ENCODE data around the gene STXBP1. TPM values are rescaled to one million over a fixed set of nuclear protein-coding genes. Genes with fewer than 3 reads are reported as not detected.
"Not testable (repeated sequence)": the region's sequence is repeated elsewhere in the genome, so short reads cannot be mapped to it uniquely, and the experiment has no call there.

The STXBP1 gene
- total RNA-seq, 1 donor from 2014 or later = 44.9 TPM

DNA sequence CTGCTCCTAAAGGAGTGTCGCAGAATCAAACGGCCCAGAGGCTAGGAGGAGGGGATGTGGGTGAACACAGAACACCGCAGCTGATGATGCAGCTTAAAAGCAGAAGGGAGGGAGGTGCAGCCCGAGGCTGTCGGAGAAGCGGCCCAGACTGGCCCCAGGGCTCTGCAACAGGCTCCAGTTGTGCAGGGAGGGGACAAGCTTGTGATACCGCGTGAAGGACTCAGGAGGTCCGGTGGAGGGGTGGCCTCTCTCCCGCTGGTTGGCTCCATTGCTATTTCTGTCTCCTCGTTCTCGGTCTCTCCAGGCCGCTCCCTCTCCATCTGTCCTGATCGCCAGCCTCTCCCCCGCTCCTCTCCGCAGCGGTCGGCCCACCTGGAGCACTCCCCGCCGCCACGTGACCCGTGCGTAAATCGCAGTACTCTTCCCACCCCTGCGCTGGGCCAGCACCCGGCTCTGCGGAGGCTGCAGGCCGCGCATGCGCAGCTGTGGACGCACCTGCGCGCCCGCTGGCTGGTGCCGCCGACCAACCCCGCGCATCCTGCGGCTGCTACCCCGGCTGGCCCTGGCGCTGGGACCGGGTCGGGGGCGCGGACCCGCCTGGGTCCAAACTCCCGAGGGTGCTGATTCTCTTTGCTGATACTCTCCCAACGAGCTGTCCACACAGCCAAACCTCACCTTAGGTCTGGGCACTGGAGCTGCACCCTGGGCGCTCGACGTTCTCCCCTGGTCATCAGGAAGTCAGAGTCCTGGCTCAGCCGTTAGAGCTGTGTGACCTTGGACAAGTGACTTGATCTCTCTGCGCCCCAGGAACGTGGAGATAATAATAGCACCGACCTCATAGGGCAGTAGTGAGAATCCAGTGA, 3.7 kb upstream of the STXBP1 start:
- DNase-seq (ENCODE audit: extremely low spot score, unreplicated experiment) = peak; percentile 86
- Mint-ChIP-seq H3K9me3 (ENCODE audit: unreplicated experiment) (no peaks in the 10 kb centered on the region), H3K4me1 (ENCODE audit: unreplicated experiment) (peaks cover 21% of the 10 kb centered on the region), H3K27ac (ENCODE audit: unreplicated experiment) (no peak overlapping the region), H3K27me3 (ENCODE audit: unreplicated experiment) (peaks cover 11% of the 10 kb centered on the region), H3K36me3 (ENCODE audit: unreplicated experiment) (no peaks in the 10 kb centered on the region), H3K4me3 (ENCODE audit: unreplicated experiment) (peak overlapping the region; percentile 70)
- no peak for TF ChIP-seq CTCF (IDR thresholded peaks at IDR 0.05)

- DNase-seq (ENCODE audit: extremely low spot score, unreplicated experiment) = no peak
- no peaks in the 10 kb centered on the region for H3K36me3 Mint-ChIP-seq (ENCODE audit: unreplicated experiment)
- peaks cover 27% of the 10 kb centered on the region for H3K4me1 Mint-ChIP-seq (ENCODE audit: unreplicated experiment)
- H3K4me3 Mint-ChIP-seq (ENCODE audit: unreplicated experiment) = peak overlapping the region; percentile 85
- peak overlapping the region; percentile 80 for H3K27ac Mint-ChIP-seq (ENCODE audit: unreplicated experiment)
- no peak for TF ChIP-seq CTCF (IDR thresholded peaks at IDR 0.05)
- H3K27me3 Mint-ChIP-seq (ENCODE audit: unreplicated experiment) = peaks cover 11% of the 10 kb centered on the region
- no peaks in the 10 kb centered on the region for H3K9me3 Mint-ChIP-seq (ENCODE audit: unreplicated experiment)
Observed at GRCh38 chr9:127611603-127611898, 526 bp upstream of the STXBP1 start.

GRCh38 chr9:127612939-127613582, 984 bp downstream of the STXBP1 start:
- Mint-ChIP-seq H3K27me3 (ENCODE audit: unreplicated experiment) (peaks cover 11% of the 10 kb centered on the region), H3K9me3 (ENCODE audit: unreplicated experiment) (no peaks in the 10 kb centered on the region), H3K4me3 (ENCODE audit: unreplicated experiment) (peak overlapping the region; percentile 92), H3K27ac (ENCODE audit: unreplicated experiment) (peak overlapping the region; percentile 80), H3K4me1 (ENCODE audit: unreplicated experiment) (peaks cover 21% of the 10 kb centered on the region), H3K36me3 (ENCODE audit: unreplicated experiment) (no peaks in the 10 kb centered on the region)
- TF ChIP-seq CTCF (IDR thresholded peaks at IDR 0.05) = no peak
- peak; percentile 86 for DNase-seq (ENCODE audit: extremely low spot score, unreplicated experiment)

DNA sequence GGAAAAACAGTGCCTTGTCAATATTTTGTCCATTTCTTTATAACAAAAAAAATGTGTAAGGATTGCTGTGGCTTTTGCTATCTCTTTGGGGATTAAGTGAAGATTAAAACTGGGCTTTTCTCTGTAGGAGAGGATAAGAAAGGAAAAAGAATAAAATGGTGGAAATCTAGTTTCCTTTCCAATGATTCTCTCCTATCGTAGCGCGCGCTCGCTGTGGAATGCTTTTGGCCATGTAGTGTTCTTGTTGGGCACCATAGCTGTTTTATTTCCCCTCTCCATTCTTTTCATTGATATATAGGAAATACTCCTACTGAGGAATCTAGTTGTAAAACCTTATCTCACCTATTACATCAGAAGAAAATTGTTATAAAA, 1.5 kb downstream of the STXBP1 start:
- DNase-seq (ENCODE audit: extremely low spot score, unreplicated experiment) = no peak
- Mint-ChIP-seq H3K9me3 (ENCODE audit: unreplicated experiment) (no peaks in the 10 kb centered on the region), H3K4me1 (ENCODE audit: unreplicated experiment) (peaks cover 18% of the 10 kb centered on the region), H3K27me3 (ENCODE audit: unreplicated experiment) (peaks cover 11% of the 10 kb centered on the region), H3K4me3 (ENCODE audit: unreplicated experiment) (peak overlapping the region; percentile 92), H3K36me3 (ENCODE audit: unreplicated experiment) (no peaks in the 10 kb centered on the region), H3K27ac (ENCODE audit: unreplicated experiment) (peak overlapping the region; percentile 80)
- no peak for TF ChIP-seq CTCF (IDR thresholded peaks at IDR 0.05)

DNA sequence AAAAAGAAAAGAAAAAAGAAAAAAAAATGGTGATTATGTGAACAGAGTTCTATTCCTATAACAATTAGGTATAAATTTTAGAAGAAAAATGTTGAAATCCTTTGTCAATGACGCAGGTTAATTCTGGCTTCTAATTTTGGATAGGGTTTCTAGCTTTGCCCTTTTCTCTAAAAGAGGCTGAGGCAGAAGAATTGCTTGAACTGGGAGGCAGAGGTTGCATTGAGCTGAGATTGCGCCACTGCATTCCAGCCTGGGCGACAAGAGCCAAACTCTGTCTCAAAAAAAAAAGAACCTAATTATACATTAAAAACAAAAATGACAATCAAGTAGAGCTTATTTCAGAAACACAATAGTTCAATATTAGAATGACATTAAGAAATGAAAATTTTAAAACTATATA, 2.9 kb downstream of the STXBP1 start:
- Mint-ChIP-seq H3K27ac (ENCODE audit: unreplicated experiment) (no peak overlapping the region), H3K36me3 (ENCODE audit: unreplicated experiment) (no peaks in the 10 kb centered on the region), H3K27me3 (ENCODE audit: unreplicated experiment) (peaks cover 3% of the 10 kb centered on the region), H3K4me3 (ENCODE audit: unreplicated experiment) (no peak overlapping the region), H3K9me3 (ENCODE audit: unreplicated experiment) (no peaks in the 10 kb centered on the region), H3K4me1 (ENCODE audit: unreplicated experiment) (peaks cover 15% of the 10 kb centered on the region)
- no peak for DNase-seq (ENCODE audit: extremely low spot score, unreplicated experiment)
- no peak for TF ChIP-seq CTCF (IDR thresholded peaks at IDR 0.05)

- DNase-seq (ENCODE audit: extremely low spot score, unreplicated experiment); H3K4me3 Mint-ChIP-seq (ENCODE audit: unreplicated experiment); H3K36me3 Mint-ChIP-seq (ENCODE audit: unreplicated experiment); H3K27me3 Mint-ChIP-seq (ENCODE audit: unreplicated experiment); H3K9me3 Mint-ChIP-seq (ENCODE audit: unreplicated experiment); H3K27ac Mint-ChIP-seq (ENCODE audit: unreplicated experiment); H3K4me1 Mint-ChIP-seq (ENCODE audit: unreplicated experiment): not testable (repeated sequence)
Observed at GRCh38 chr9:127621339-127621970, 9.4 kb downstream of the STXBP1 start.

Measured in osteocyte (in vitro differentiated cells).